ENCODE measurements around the gene CD38.

DNA sequence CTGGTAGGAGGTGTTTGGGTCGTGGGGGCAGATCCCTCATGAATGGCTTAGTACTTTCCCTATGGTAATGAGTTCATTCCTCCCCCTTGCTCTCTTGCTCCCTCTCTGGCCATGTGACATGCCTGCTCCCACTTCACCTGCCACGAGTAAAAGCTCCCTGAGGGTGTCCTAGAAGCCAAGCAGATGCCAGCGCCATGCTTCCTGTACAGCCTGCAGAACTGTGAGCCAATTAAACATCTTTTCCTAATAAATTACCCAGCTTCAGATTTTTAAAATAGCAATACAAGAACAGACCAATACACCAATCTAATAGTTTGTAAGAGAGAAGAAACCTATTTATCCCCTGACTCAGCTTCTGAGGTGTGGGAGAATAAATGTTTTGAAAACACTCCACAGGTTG is 99.9 kb downstream of the CD38 start:
- TF ChIP-seq, protein P1, sequence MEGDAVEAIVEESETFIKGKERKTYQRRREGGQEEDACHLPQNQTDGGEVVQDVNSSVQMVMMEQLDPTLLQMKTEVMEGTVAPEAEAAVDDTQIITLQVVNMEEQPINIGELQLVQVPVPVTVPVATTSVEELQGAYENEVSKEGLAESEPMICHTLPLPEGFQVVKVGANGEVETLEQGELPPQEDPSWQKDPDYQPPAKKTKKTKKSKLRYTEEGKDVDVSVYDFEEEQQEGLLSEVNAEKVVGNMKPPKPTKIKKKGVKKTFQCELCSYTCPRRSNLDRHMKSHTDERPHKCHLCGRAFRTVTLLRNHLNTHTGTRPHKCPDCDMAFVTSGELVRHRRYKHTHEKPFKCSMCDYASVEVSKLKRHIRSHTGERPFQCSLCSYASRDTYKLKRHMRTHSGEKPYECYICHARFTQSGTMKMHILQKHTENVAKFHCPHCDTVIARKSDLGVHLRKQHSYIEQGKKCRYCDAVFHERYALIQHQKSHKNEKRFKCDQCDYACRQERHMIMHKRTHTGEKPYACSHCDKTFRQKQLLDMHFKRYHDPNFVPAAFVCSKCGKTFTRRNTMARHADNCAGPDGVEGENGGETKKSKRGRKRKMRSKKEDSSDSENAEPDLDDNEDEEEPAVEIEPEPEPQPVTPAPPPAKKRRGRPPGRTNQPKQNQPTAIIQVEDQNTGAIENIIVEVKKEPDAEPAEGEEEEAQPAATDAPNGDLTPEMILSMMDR (IDR thresholded peaks at IDR 0.05): no peak
- no peak for TF ChIP-seq POLR2A (IDR thresholded peaks at IDR 0.05)
